Measurements from ENCODE around the gene KIAA1671. TPM values are rescaled to one million over a fixed set of nuclear protein-coding genes. Genes with fewer than 3 reads are reported as not detected.

KIAA1671 gene
- total and polyA plus RNA-seq, 2 of the 4 experiments (the other 2 are of a cell fraction): 0.02 TPM; not detected in 1

DNA sequence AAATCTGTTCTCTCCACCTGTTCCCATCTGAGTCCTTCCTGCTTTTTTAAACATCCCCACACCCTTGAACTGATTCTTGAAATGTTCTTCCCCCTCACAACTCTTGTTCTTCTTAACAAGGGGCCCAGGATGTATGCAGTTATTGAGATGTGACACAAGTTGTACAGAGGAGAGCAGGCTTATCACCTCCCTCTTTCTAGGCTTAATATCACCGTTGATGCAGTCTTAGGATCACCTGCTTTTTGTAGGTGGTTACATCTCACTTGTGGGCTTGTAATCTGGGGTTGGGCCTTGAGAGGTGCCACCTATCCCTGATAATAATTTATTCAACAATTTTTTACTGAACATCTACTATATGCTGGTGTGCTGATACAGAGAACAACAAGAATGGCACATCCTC is 253.3 kb downstream of the KIAA1671 start:
- Histone ChIP-seq H3K9me3 (ENCODE audit: control insufficient read depth, insufficient read depth, low read length) (no peaks in the 10 kb centered on the region), H2BK20ac (ENCODE audit: low read depth, low read length) (no peak overlapping the region), H4K8ac (ENCODE audit: low read depth in 2 of 2, low read length in 2 of 2) (no peak overlapping the region), H2BK5ac (ENCODE audit: low read depth, low read length, poor library complexity, severe bottlenecking) (no peak overlapping the region), H2BK15ac (ENCODE audit: low read depth, low read length) (no peak overlapping the region), H3K27ac (ENCODE audit: insufficient read depth, low read length) (no peak overlapping the region), H3K9ac (ENCODE audit: low read depth, low read length) (no peak overlapping the region), H4K20me1 (ENCODE audit: insufficient read depth, low read length) (no peaks in the 10 kb centered on the region), H3K27me3 (ENCODE audit: control insufficient read depth, insufficient read depth, low read length) (no peaks in the 10 kb centered on the region), H3K4me1 (ENCODE audit: control insufficient read depth, insufficient read depth, low read length) (no peaks in the 10 kb centered on the region), H3K18ac (ENCODE audit: low read depth, low read length) (no peak overlapping the region), H2BK120ac (ENCODE audit: low read depth, low read length) (no peak overlapping the region), H2AK9ac (replicated peaks; ENCODE audit: low read depth, low read length, poor library complexity) (no peak overlapping the region), H2AK5ac (ENCODE audit: low read depth, low read length) (no peak overlapping the region), H3K9me1 (ENCODE audit: insufficient read depth, low read length) (no peaks in the 10 kb centered on the region), H3K56ac (ENCODE audit: extremely low read depth, insufficient read depth, low read length) (no peak overlapping the region), H3K14ac (replicated peaks; ENCODE audit: low read depth, low read length) (no peak overlapping the region), H3K4me3 (ENCODE audit: insufficient read depth, low read depth, low read length) (no peak overlapping the region), H3K79me1 (ENCODE audit: low read depth in 1 of 2, low read length in 2 of 2) (no peaks in the 10 kb centered on the region), H3K23ac (ENCODE audit: low read depth, low read length) (no peak overlapping the region), H4K5ac (ENCODE audit: low read depth, low read length) (no peak overlapping the region), H3K4ac (ENCODE audit: low read depth, low read length) (no peak overlapping the region), H3K4me2 (ENCODE audit: low read depth, low read length) (no peak overlapping the region), H2AFZ (replicated peaks; ENCODE audit: low read length, poor library complexity) (no peak overlapping the region), H4K91ac (ENCODE audit: insufficient read depth, low read depth, low read length) (no peak overlapping the region), H3K36me3 (ENCODE audit: control insufficient read depth, insufficient read depth, low read length) (no peaks in the 10 kb centered on the region)
- intact Hi-C loops (cut with micrococcal nuclease): no loop called here
- dilution Hi-C loops (cut with HindIII; ENCODE audit: low sequenced_read_pairs, unreplicated experiment): no loop called here
- BruUV-seq (replicated peaks): no TSS peak
- in situ Hi-C loops (cut with MboI; ENCODE audit: low sequenced_read_pairs): no loop called here
- ChIA-PET POLR2A (ENCODE audit: unreplicated experiment) (no interaction called here), CTCF (no interaction called here)
- ATAC-seq (ENCODE audit: low read depth): no peak
- TF ChIP-seq RFX5 (IDR thresholded peaks at IDR 0.05; ENCODE audit: low read depth, low read length) (no peak), SMC3 (IDR thresholded peaks at IDR 0.05; ENCODE audit: low read depth, low read length) (no peak), MAFK (IDR thresholded peaks at IDR 0.05; ENCODE audit: low read depth, low read length) (no peak), CEBPB (IDR thresholded peaks at IDR 0.05; ENCODE audit: low read depth, low read length) (no peak), FOS (IDR thresholded peaks at IDR 0.05; ENCODE audit: low read depth, low read length) (no peak), CHD1 (IDR thresholded peaks at IDR 0.05; ENCODE audit: low read depth, low read length) (no peak), POLR2A (IDR thresholded peaks at IDR 0.05; ENCODE audit: low read depth, low read length) (no peak), MXI1 (IDR thresholded peaks at IDR 0.05; ENCODE audit: borderline replicate concordance, low read depth, low read length) (no peak)
- TF ChIP-seq, protein P1, sequence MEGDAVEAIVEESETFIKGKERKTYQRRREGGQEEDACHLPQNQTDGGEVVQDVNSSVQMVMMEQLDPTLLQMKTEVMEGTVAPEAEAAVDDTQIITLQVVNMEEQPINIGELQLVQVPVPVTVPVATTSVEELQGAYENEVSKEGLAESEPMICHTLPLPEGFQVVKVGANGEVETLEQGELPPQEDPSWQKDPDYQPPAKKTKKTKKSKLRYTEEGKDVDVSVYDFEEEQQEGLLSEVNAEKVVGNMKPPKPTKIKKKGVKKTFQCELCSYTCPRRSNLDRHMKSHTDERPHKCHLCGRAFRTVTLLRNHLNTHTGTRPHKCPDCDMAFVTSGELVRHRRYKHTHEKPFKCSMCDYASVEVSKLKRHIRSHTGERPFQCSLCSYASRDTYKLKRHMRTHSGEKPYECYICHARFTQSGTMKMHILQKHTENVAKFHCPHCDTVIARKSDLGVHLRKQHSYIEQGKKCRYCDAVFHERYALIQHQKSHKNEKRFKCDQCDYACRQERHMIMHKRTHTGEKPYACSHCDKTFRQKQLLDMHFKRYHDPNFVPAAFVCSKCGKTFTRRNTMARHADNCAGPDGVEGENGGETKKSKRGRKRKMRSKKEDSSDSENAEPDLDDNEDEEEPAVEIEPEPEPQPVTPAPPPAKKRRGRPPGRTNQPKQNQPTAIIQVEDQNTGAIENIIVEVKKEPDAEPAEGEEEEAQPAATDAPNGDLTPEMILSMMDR (conservative IDR thresholded peaks at IDR 0.05; ENCODE audit: low read depth, low read length): no peak
- TF ChIP-seq, protein P2, sequence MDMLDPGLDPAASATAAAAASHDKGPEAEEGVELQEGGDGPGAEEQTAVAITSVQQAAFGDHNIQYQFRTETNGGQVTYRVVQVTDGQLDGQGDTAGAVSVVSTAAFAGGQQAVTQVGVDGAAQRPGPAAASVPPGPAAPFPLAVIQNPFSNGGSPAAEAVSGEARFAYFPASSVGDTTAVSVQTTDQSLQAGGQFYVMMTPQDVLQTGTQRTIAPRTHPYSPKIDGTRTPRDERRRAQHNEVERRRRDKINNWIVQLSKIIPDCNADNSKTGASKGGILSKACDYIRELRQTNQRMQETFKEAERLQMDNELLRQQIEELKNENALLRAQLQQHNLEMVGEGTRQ (IDR thresholded peaks at IDR 0.05; ENCODE audit: low read depth, low read length): no peak
- TF ChIP-seq, protein P3, sequence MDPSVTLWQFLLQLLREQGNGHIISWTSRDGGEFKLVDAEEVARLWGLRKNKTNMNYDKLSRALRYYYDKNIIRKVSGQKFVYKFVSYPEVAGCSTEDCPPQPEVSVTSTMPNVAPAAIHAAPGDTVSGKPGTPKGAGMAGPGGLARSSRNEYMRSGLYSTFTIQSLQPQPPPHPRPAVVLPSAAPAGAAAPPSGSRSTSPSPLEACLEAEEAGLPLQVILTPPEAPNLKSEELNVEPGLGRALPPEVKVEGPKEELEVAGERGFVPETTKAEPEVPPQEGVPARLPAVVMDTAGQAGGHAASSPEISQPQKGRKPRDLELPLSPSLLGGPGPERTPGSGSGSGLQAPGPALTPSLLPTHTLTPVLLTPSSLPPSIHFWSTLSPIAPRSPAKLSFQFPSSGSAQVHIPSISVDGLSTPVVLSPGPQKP (IDR thresholded peaks at IDR 0.05; ENCODE audit: borderline replicate concordance, low read depth, low read length): no peak
- no CpG with 5 or more reads among the region's 1 CpG for WGBS, 2 experiments (ENCODE audit: extremely low coverage in 2 of 2, insufficient read length in 1 of 2)
- DNase-seq: no peak
